Psoas muscle (tissue), 8 donors: ENCODE measurements around the gene FUNDC2. TPM values are rescaled to one million over a fixed set of nuclear protein-coding genes. Genes with fewer than 3 reads are reported as not detected.

Source experiments
- ATAC-seq, 4 donors: fragments of 200-7000 bp; cut with Tn5 transposase; one replicate each; pipeline ENCODE4 v1.9.1; 2020; ENCODE audit warnings: moderate library complexity in 3 of 4, mild to moderate bottlenecking in 2 of 4
- DNase-seq, 2 donors: peaks; one replicate each; pipeline ENCODE4 v3.0.0-alpha.2; 2020
- H3K27ac ChIP-seq: fragments of 200-600 bp; one replicate; pipeline ENCODE4 v1.8.0; 2022
- H3K27me3 ChIP-seq, 3 donors: fragments of 200-600 bp in 1 of 3; one replicate each; pipeline versions ENCODE4 v1.6.1 to v1.8.0; 2013 to 2022; ENCODE audit warnings: low read length in 2 of 3, mild to moderate bottlenecking in 2 of 3, moderate library complexity in 1 of 3; ENCODE audit not compliant: insufficient read depth in 3 of 3
- H3K36me3 ChIP-seq, 2 donors: fragments of 200-600 bp in 1 of 2; one replicate each; pipeline versions ENCODE4 v1.6.1 to v1.8.0; 2013 to 2022; ENCODE audit warnings: low read depth in 1 of 2, mild to moderate bottlenecking in 1 of 2, moderate library complexity in 1 of 2; ENCODE audit not compliant: insufficient read depth in 1 of 2
- H3K4me1 ChIP-seq: fragments of 200-600 bp; one replicate; pipeline ENCODE4 v1.8.0; 2022
- H3K4me3 ChIP-seq: fragments of 200-600 bp; one replicate; pipeline ENCODE4 v1.8.0; 2022; ENCODE audit warnings: mild to moderate bottlenecking
- H3K9me3 ChIP-seq: fragments of 200-600 bp; one replicate; pipeline ENCODE4 v1.8.0; 2022
- CTCF ChIP-seq: fragments of 200-600 bp; IDR thresholded peaks from one replicate; pipeline ENCODE4 v1.8.0; 2022; ENCODE audit warnings: antibody characterized with exemption
- WGBS, 3 donors: extraction: QIAGEN DNeasy Blood & Tissue Kit; methylation state at CpG; one replicate each; pipeline versions ENCODE4 v1.1.6 to v1.1.7; 2013; 5-methylcytosine and 5-hydroxymethylcytosine counted together
- intact Hi-C, 2 donors: fragments of 100-400 bp; cut with DNase I; formaldehyde crosslinking; loops; one replicate each; pipeline versions ENCODE4 v1.11.0 to v1.14.2; 2022
- polyA plus RNA-seq, 3 donors: library from polyadenylated mRNA; stranded (reverse); fragments of 200-250 nt; gene quantifications; one replicate each; pipeline ENCODE4 v1.2.3, GENCODE V29; 2013
- total RNA-seq, 4 donors: library from RNA; stranded (reverse); fragmentation: NEBNext Ultra II Directional in 2 of 4; extraction: Animal tissue kit (Norgen Biotek cat#: 25700) in 2 of 4; gene quantifications; one replicate each; pipeline versions ENCODE4 v1.2.1 to v1.2.4, GENCODE V29; 2021 to 2023
- donor health status: healthy with polysubstance abuse.
- donor health status: DM: no; HTN: no; CAD: no; lungs with moderate emphysema.
- donor health status: Bipolar disorder and iron deficiency.
- donor health status: healthy.
- donor health status: DM: yes; HTN: yes; CAD: no.
- donor health status: DM: no; HTN: no; CAD: no.
- donor health status: DM: no; HTN: no; CAD: no.
- donor health status: DM: yes; HTN: yes; CAD: no.

The FUNDC2 gene
- total and polyA plus RNA-seq, 7 donors: 258 to 441 (median 318) TPM

GRCh38 chrX:155026420-155026726 is 271 bp upstream of the FUNDC2 start:
- Histone ChIP-seq H3K4me3 (peak overlapping the region; percentile 76), H3K4me1 (no peaks in the 10 kb centered on the region), H3K9me3 (no peaks in the 10 kb centered on the region), H3K27ac (peak overlapping the region; percentile 95), H3K27me3 (no peaks in the 10 kb centered on the region), H3K36me3 (no peaks in the 10 kb centered on the region)
- WGBS, 3 donors: 0 to 43% (median 0%) methylated on average over 16 of the region's 16 CpGs
- TF ChIP-seq CTCF: no peak
- intact Hi-C loops: loop anchor here in 1 of 2 donors (5.0 kb wide), 1 partner anchor 46 kb away; the partner anchor contains the start of genes BRCC3, CMC4 and MTCP1
- no peak for DNase-seq
- ATAC-seq: no peak

GRCh38 chrX:155027509-155028066 is 944 bp downstream of the FUNDC2 start:
- intact Hi-C loops: loop anchor here (2.0 to 5.0 kb wide), 2 partner anchors 43 to 45 kb away; partner anchors contain the start of genes BRCC3 (in 2 of the 2), CMC4 (in 2 of the 2) and MTCP1 (in 2 of the 2)
- H3K27ac ChIP-seq: peak overlapping the region; percentile 95
- peak overlapping the region; percentile 76 for H3K4me3 ChIP-seq
- ATAC-seq (peak; percentile 37 to 73 (median 63)), DNase-seq (no peak)
- TF ChIP-seq CTCF: no peak
- H3K36me3 ChIP-seq: no peaks in the 10 kb centered on the region
- 0 to 36% (median 0%) methylated on average over 14 of the region's 14 CpGs for WGBS, 3 donors
- H3K27me3 ChIP-seq: no peaks in the 10 kb centered on the region
- H3K4me1 ChIP-seq: no peaks in the 10 kb centered on the region
- H3K9me3 ChIP-seq: no peaks in the 10 kb centered on the region

GRCh38 chrX:155028129-155028528 is 1.5 kb downstream of the FUNDC2 start:
- Histone ChIP-seq H3K27ac (peak overlapping the region; percentile 95), H3K9me3 (no peaks in the 10 kb centered on the region), H3K4me1 (no peaks in the 10 kb centered on the region), H3K36me3 (no peaks in the 10 kb centered on the region), H3K4me3 (peak overlapping the region; percentile 76), H3K27me3 (no peaks in the 10 kb centered on the region)
- ATAC-seq (no peak), DNase-seq (no peak)
- TF ChIP-seq CTCF: no peak
- intact Hi-C loops: loop anchor here (2.0 to 5.0 kb wide), 2 partner anchors 43 to 44 kb away; partner anchors contain the start of genes BRCC3 (in 2 of the 2), CMC4 (in 2 of the 2) and MTCP1 (in 2 of the 2)
- WGBS, 3 donors: 7 to 28% (median 9%) methylated on average over 3 of the region's 3 CpGs

- 42 to 63% (median 60%) methylated on average over 2 of the region's 2 CpGs for WGBS, 3 donors
- Histone ChIP-seq H3K9me3 (no peaks in the 10 kb centered on the region), H3K27ac (peak overlapping the region; percentile 95), H3K36me3 (peaks cover 0 to 3% of the 10 kb centered on the region in 2 donors), H3K27me3 (no peaks in the 10 kb centered on the region), H3K4me1 (no peaks in the 10 kb centered on the region), H3K4me3 (peak overlapping the region; percentile 76)
- TF ChIP-seq CTCF: no peak
- DNase-seq (no peak), ATAC-seq (peak in 1 of 4 donors; percentile 29)
- intact Hi-C loops: loop anchor here (2.0 to 5.0 kb wide), 2 partner anchors 42 to 43 kb away; partner anchors contain the start of genes BRCC3 (in 2 of the 2), CMC4 (in 2 of the 2) and MTCP1 (in 2 of the 2)
These were observed 2.2 kb downstream of the FUNDC2 start for GRCh38 chrX:155028877-155029291.
